SK-N-MC (cell line): Measurements from ENCODE around the gene TXNDC17.

Experiments used
- EZH2 ChIP-seq: fragments of 200-600 bp; sonication (generic); IDR thresholded peaks from one replicate; pipeline ENCODE4 v1.6.1; 2017; ENCODE audit warnings: antibody characterized with exemption
- FOXP2 ChIP-seq: optimal IDR thresholded peaks from 2 replicates; pipeline ENCODE3; 2011; ENCODE audit warnings: mild to moderate bottlenecking, moderate library complexity; ENCODE audit not compliant: insufficient read depth; ENCODE audit errors: extremely low read length, control extremely low read depth
- POLR2AphosphoS5 ChIP-seq: IDR thresholded peaks from 2 replicates; pipeline ENCODE4 v1.6.1; 2012; ENCODE audit warnings: mild to moderate bottlenecking, low read depth, low read length, borderline replicate concordance

DNA sequence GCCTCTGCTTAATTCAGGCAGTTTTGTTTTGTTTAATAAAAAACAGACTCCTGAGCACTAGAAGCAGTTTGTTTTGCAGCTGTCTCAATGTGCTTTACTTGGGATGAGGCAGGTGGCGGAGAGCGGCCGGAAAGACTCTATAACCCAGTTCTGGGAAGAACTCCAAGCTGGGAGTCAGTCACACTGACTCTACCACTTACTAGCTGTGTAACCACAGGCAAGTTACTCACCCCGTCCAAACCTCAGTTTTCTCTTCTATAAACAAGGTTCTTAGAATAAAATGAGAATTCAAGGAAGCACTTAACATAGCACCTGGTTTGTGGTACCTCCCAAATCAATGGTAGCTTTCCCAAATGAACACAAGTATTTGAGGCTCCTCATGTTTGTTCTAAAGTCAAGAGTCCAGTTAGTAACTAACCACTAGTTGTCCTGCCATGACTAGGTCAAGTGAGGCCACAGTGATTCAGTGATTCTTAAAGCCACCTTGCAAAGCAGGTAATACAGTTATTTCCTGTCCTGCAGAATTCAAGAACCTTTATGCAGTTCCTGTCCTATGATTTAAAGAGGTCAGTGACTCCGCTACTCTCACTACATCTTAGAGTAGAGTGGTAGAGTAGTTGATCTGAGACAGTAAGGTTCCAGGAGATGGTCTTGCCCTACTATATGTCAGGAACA is 2.7 kb downstream of the TXNDC17 start:
- no peak for TF ChIP-seq POLR2AphosphoS5
- no peak for TF ChIP-seq EZH2
- TF ChIP-seq FOXP2 = no peak
